CD4-positive, alpha-beta T cell treated with Interleukin-15 for 1 hour (primary cell): ENCODE measurements around the gene CNTFR.

Source experiments
- DNase-seq: peaks from one replicate; pipeline ENCODE4 v3.0.0-alpha.2; 2020

CNTFR gene

GRCh38 chr9:34505370-34506120 lies 84.0 kb downstream of the CNTFR start:
- DNase-seq, result no peak

- no peak for DNase-seq
Observed at GRCh38 chr9:34503406-34503805, 86.1 kb downstream of the CNTFR start.

GRCh38 chr9:34502891-34503290 lies 86.6 kb downstream of the CNTFR start:
- DNase-seq, result no peak

- DNase-seq, result no peak
Observed at GRCh38 chr9:34502471-34502870, 87.1 kb downstream of the CNTFR start.

GRCh38 chr9:34501889-34502425 lies 87.6 kb downstream of the CNTFR start:
- no peak for DNase-seq
